Vagina (tissue), 2 donors: ENCODE results near the gene NCBP1.

Experiments used
- POLR2A ChIP-seq, 2 donors: fragments of 450-650 bp; IDR thresholded peaks; one replicate each; pipeline ENCODE4 v1.6.1; 2017; ENCODE audit warnings: antibody characterized with exemption in 2 of 2, mild to moderate bottlenecking in 2 of 2, moderate library complexity in 2 of 2
- POLR2AphosphoS5 ChIP-seq, 2 donors: sonication (generic); formaldehyde crosslinking; IDR thresholded peaks; one replicate each; pipeline ENCODE4 v1.9.0; 2017; ENCODE audit warnings: antibody characterized with exemption in 2 of 2, mild to moderate bottlenecking in 2 of 2, low read depth in 1 of 2; ENCODE audit not compliant: insufficient read depth in 1 of 2
- TF ChIP-seq, protein P1 (sequence below), 3 experiments: fragments of 450-650 bp in 2 of 3; fragments of 200-600 bp in 1 of 3; sonication (generic) in 1 of 3; IDR thresholded peaks; one replicate each; pipeline ENCODE4 v1.5.1; 2017 to 2019; ENCODE audit warnings: antibody characterized with exemption in 3 of 3, mild to moderate bottlenecking in 2 of 3, moderate library complexity in 2 of 3

DNA sequence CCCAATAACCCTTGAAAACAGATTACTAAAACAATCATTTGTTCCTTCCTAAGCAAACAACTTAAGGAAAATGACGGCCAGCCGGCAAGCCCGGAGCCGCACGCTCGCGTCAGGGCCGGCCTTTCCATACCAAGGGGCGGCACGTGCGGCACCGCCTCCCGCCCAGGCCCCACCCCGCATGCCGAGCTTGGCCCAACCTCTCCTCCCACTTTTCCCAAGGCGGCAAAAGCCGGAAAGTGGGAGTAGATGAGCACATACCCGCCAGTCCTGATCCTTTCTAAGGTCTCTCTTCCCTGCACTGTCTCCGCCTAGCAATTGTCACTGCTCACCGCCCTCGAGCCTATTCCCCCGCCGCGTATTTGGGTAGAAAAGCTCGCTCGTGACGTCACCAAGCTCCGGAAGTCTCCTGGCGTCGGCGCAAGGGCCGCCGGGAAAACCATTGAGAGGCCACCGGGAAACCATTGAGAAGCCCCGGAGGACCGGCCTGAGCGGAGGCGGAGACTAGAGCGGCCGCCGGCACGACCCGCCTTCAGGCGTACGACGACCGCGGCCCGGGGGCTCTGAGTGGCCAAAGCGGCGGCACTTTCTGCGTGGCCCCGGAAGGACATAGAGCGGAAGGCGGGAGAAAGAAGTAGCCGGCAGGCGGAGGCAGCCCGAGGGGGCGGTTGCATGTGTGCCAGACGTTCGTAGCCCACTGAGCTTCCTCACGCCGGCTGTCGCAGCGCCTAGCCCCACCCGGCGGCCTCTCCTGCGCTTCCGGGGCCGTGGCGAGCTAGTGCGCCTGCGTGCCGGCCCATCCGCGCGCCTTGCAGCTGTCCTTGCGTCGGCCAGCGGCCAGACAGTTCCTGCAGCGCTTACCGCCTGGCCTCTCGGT, at the start of gene NCBP1, which contains the start of gene TSTD2:
- TF ChIP-seq, protein P1, sequence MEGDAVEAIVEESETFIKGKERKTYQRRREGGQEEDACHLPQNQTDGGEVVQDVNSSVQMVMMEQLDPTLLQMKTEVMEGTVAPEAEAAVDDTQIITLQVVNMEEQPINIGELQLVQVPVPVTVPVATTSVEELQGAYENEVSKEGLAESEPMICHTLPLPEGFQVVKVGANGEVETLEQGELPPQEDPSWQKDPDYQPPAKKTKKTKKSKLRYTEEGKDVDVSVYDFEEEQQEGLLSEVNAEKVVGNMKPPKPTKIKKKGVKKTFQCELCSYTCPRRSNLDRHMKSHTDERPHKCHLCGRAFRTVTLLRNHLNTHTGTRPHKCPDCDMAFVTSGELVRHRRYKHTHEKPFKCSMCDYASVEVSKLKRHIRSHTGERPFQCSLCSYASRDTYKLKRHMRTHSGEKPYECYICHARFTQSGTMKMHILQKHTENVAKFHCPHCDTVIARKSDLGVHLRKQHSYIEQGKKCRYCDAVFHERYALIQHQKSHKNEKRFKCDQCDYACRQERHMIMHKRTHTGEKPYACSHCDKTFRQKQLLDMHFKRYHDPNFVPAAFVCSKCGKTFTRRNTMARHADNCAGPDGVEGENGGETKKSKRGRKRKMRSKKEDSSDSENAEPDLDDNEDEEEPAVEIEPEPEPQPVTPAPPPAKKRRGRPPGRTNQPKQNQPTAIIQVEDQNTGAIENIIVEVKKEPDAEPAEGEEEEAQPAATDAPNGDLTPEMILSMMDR (IDR thresholded peaks at IDR 0.05), result no peak
- TF ChIP-seq POLR2AphosphoS5 (IDR thresholded peaks at IDR 0.05; ENCODE audit: insufficient read depth in 1 of 2, low read depth in 1 of 2) (peak; percentile 93), POLR2A (IDR thresholded peaks at IDR 0.05) (peak in 1 of 2 donors; percentile 71)
